Activated T-helper 1 cell treated with Interleukin-2 at 50 U/mL for 16 hours (primary cell): ENCODE measurements around the gene CENPO.
A peak's percentile ranks its signal among the peaks of the same experiment; 100 is the strongest.

ENCODE experiments used
- DNase-seq: peaks from one replicate; pipeline ENCODE4 v3.0.0-alpha.2; 2020; ENCODE audit warnings: low read depth

CENPO gene

GRCh38 chr2:24792874-24793760, at the start of gene CENPO, which contains the start of gene PTRHD1:
Gene CENPO, plus strand, starts transcription at chr2:24793425. Its CDS starts 495 bp downstream, at chr2:24793920.
Gene PTRHD1, minus strand, starts transcription at chr2:24793391. Its CDS starts 14 bp downstream, at chr2:24793377.
- DNase-seq = peak; percentile 89

- DNase-seq = no peak
Measured at GRCh38 chr2:24743924-24744323, 49.3 kb upstream of the CENPO start.

GRCh38 chr2:24744356-24744755, 48.9 kb upstream of the CENPO start:
- DNase-seq = no peak

GRCh38 chr2:24745825-24746224, 47.4 kb upstream of the CENPO start:
- DNase-seq = no peak

- DNase-seq = no peak
Measured at GRCh38 chr2:24747299-24747698, 45.9 kb upstream of the CENPO start.

- DNase-seq = no peak
Measured at GRCh38 chr2:24749069-24749691, 44.0 kb upstream of the CENPO start.

- no peak for DNase-seq
Measured at GRCh38 chr2:24754985-24755705, 38.1 kb upstream of the CENPO start.

- no peak for DNase-seq
Measured at GRCh38 chr2:24756789-24757188, 36.4 kb upstream of the CENPO start.

GRCh38 chr2:24761866-24762265, 31.4 kb upstream of the CENPO start:
- DNase-seq = no peak

GRCh38 chr2:24762518-24762917, 30.7 kb upstream of the CENPO start:
- no peak for DNase-seq

GRCh38 chr2:24763843-24764242, 29.4 kb upstream of the CENPO start:
- DNase-seq = no peak

- no peak for DNase-seq
Measured at GRCh38 chr2:24766609-24767008, 26.6 kb upstream of the CENPO start.

- DNase-seq = no peak
Measured at GRCh38 chr2:24768013-24768412, 25.2 kb upstream of the CENPO start.

GRCh38 chr2:24768601-24769000, 24.6 kb upstream of the CENPO start:
- DNase-seq = no peak

GRCh38 chr2:24771061-24771460, 22.2 kb upstream of the CENPO start:
- DNase-seq = no peak

GRCh38 chr2:24771764-24772586, 21.2 kb upstream of the CENPO start:
- no peak for DNase-seq

- DNase-seq = no peak
Measured at GRCh38 chr2:24774373-24774772, 18.9 kb upstream of the CENPO start.

- DNase-seq = no peak
Measured at GRCh38 chr2:24779116-24779515, 14.1 kb upstream of the CENPO start.

- no peak for DNase-seq
Measured at GRCh38 chr2:24783641-24784040, 9.6 kb upstream of the CENPO start.

- DNase-seq = no peak
Measured at GRCh38 chr2:24785671-24786321, 7.4 kb upstream of the CENPO start.

- no peak for DNase-seq
Measured at GRCh38 chr2:24787532-24787931, 5.7 kb upstream of the CENPO start.
